Measurements from ENCODE around the gene TRAF3IP3. TPM values are rescaled to one million over a fixed set of nuclear protein-coding genes. Genes with fewer than 3 reads are reported as not detected.
A peak's percentile ranks its signal among the peaks of the same experiment; 100 is the strongest.

Gene TRAF3IP3
- total RNA-seq, 6 experiments from 2014 or later, result 0.24 TPM; not detected in 5

- no peak for TF ChIP-seq CTCF (IDR thresholded peaks at IDR 0.05)
- H3K27ac Mint-ChIP-seq, result peak overlapping the region; percentile 60; the same call in 1 of the 2 replicates
- no peak overlapping the region for H3K4me3 Mint-ChIP-seq
- no peaks in the 10 kb centered on the region for H3K9me3 Mint-ChIP-seq
- H3K27me3 Mint-ChIP-seq (ENCODE audit: insufficient read depth), result peaks cover 4% of the 10 kb centered on the region
- H3K4me1 Mint-ChIP-seq (ENCODE audit: low read depth), result peaks cover 38% of the 10 kb centered on the region
- peak; percentile 20 for DNase-seq
- H3K36me3 Mint-ChIP-seq (ENCODE audit: low read depth), result no peaks in the 10 kb centered on the region
These were observed 45.4 kb downstream of the TRAF3IP3 start for GRCh38 chr1:209800984-209801834.

- Mint-ChIP-seq H3K4me3 (no peak overlapping the region), H3K9me3 (no peaks in the 10 kb centered on the region), H3K36me3 (ENCODE audit: low read depth) (no peaks in the 10 kb centered on the region), H3K4me1 (ENCODE audit: low read depth) (peaks cover 43% of the 10 kb centered on the region), H3K27me3 (ENCODE audit: insufficient read depth) (peaks cover 4% of the 10 kb centered on the region), H3K27ac (peak overlapping the region; percentile 60; the same call in 1 of the 2 replicates)
- TF ChIP-seq CTCF (IDR thresholded peaks at IDR 0.05), result no peak
- DNase-seq, result no peak
These were observed 46.4 kb downstream of the TRAF3IP3 start for GRCh38 chr1:209802117-209802779.

GRCh38 chr1:209802780-209803152, 46.9 kb downstream of the TRAF3IP3 start:
- DNase-seq, result no peak
- no peak overlapping the region for H3K27ac Mint-ChIP-seq
- no peak for TF ChIP-seq CTCF (IDR thresholded peaks at IDR 0.05)
- no peak overlapping the region for H3K4me3 Mint-ChIP-seq
- H3K9me3 Mint-ChIP-seq, result no peaks in the 10 kb centered on the region
- peaks cover 46% of the 10 kb centered on the region for H3K4me1 Mint-ChIP-seq (ENCODE audit: low read depth)
- H3K27me3 Mint-ChIP-seq (ENCODE audit: insufficient read depth), result peaks cover 4% of the 10 kb centered on the region
- H3K36me3 Mint-ChIP-seq (ENCODE audit: low read depth), result no peaks in the 10 kb centered on the region

GRCh38 chr1:209803568-209803967, 47.7 kb downstream of the TRAF3IP3 start:
- Mint-ChIP-seq H3K9me3 (no peaks in the 10 kb centered on the region), H3K4me3 (no peak overlapping the region)

GRCh38 chr1:209805341-209805781, 49.5 kb downstream of the TRAF3IP3 start:
- no peak for TF ChIP-seq CTCF (IDR thresholded peaks at IDR 0.05)
- H3K27ac Mint-ChIP-seq, result no peak overlapping the region
- no peaks in the 10 kb centered on the region for H3K9me3 Mint-ChIP-seq
- H3K27me3 Mint-ChIP-seq (ENCODE audit: insufficient read depth), result peaks cover 2% of the 10 kb centered on the region; the same call in 1 of the 2 replicates
- no peaks in the 10 kb centered on the region for H3K36me3 Mint-ChIP-seq (ENCODE audit: low read depth)
- H3K4me3 Mint-ChIP-seq, result peak overlapping the region; percentile 81; the same call in 1 of the 2 replicates
- H3K4me1 Mint-ChIP-seq (ENCODE audit: low read depth), result peaks cover 48% of the 10 kb centered on the region
- DNase-seq, result no peak

More at GRCh38 chr1:209803568-209803967, 47.7 kb downstream of the TRAF3IP3 start:
- H3K27ac Mint-ChIP-seq, result no peak overlapping the region
- DNase-seq, result no peak
- H3K27me3 Mint-ChIP-seq (ENCODE audit: insufficient read depth), result peaks cover 2% of the 10 kb centered on the region; the same call in 1 of the 2 replicates
- no peak for TF ChIP-seq CTCF (IDR thresholded peaks at IDR 0.05)
- H3K36me3 Mint-ChIP-seq (ENCODE audit: low read depth), result no peaks in the 10 kb centered on the region
- peaks cover 47% of the 10 kb centered on the region for H3K4me1 Mint-ChIP-seq (ENCODE audit: low read depth)
